ENCODE results near the gene TSHZ1.

TSHZ1 gene

GRCh38 chr18:75238786-75239185, 28.2 kb downstream of the TSHZ1 start:
- peaks cover 5 to 44% (median 30%) of the 10 kb centered on the region in 11 experiments; a peak in 15 of 22 replicates for H3K36me3 ChIP-seq
- no peak overlapping the region for H3K4me3 ChIP-seq
- no peak for TF ChIP-seq Cebpa-rat (IDR thresholded peaks at IDR 0.05)
- peaks cover 0 to 21% (median under 1%) of the 10 kb centered on the region in 11 experiments; a peak in 7 of 22 replicates for H4K20me1 ChIP-seq
- H3K9ac ChIP-seq, result no peak overlapping the region
- no peak overlapping the region for H3K4me2 ChIP-seq
- peaks cover 0 to 6% (median 2%) of the 10 kb centered on the region in 10 experiments; a peak in 4 of 20 replicates for H3K4me1 ChIP-seq
- H3K27me3 ChIP-seq, result no peaks in the 10 kb centered on the region
- H3K27ac ChIP-seq, result no peak overlapping the region
- H3K9me3 ChIP-seq (replicated peaks in 1 of 11), result peaks cover 6 to 33% (median 18%) of the 10 kb centered on the region in 11 experiments; a peak in 19 of 22 replicates

- H3K27ac ChIP-seq, result no peak overlapping the region
- H4K20me1 ChIP-seq, result peaks cover 0 to 25% (median 0%) of the 10 kb centered on the region in 11 experiments; a peak in 6 of 22 replicates
- no peak overlapping the region for H3K9ac ChIP-seq
- H3K4me3 ChIP-seq, result no peak overlapping the region
- no peak for TF ChIP-seq Cebpa-rat (IDR thresholded peaks at IDR 0.05)
- H3K4me2 ChIP-seq, result no peak overlapping the region
- H3K4me1 ChIP-seq, result peaks cover 0 to 6% (median 2%) of the 10 kb centered on the region in 10 experiments; a peak in 4 of 20 replicates
- H3K27me3 ChIP-seq, result no peaks in the 10 kb centered on the region
- peaks cover 6 to 33% (median 18%) of the 10 kb centered on the region in 11 experiments; a peak in 19 of 22 replicates for H3K9me3 ChIP-seq (replicated peaks in 1 of 11)
- H3K36me3 ChIP-seq, result peaks cover 4 to 36% (median 24%) of the 10 kb centered on the region in 11 experiments; a peak in 14 of 22 replicates
Observed at GRCh38 chr18:75240433-75240832, 29.8 kb downstream of the TSHZ1 start.

- Histone ChIP-seq H3K4me2 (no peak overlapping the region), H3K9ac (no peak overlapping the region), H4K20me1 (peaks cover 0 to 24% (median 0%) of the 10 kb centered on the region in 11 experiments; a peak in 5 of 22 replicates), H3K4me1 (peaks cover under 1 to 5% (median 3%) of the 10 kb centered on the region in 10 experiments; a peak in 17 of 20 replicates), H3K27me3 (no peaks in the 10 kb centered on the region), H3K27ac (no peak overlapping the region), H3K36me3 (peaks cover 0 to 29% (median 18%) of the 10 kb centered on the region in 11 experiments; a peak in 12 of 22 replicates), H3K4me3 (no peak overlapping the region), H3K9me3 (replicated peaks in 1 of 11) (peaks cover 6 to 33% (median 18%) of the 10 kb centered on the region in 11 experiments; a peak in 19 of 22 replicates)
- TF ChIP-seq Cebpa-rat (IDR thresholded peaks at IDR 0.05), result no peak
Observed at GRCh38 chr18:75241705-75242104, 31.1 kb downstream of the TSHZ1 start.

- Histone ChIP-seq H3K4me2 (no peak overlapping the region), H3K27me3 (no peaks in the 10 kb centered on the region), H4K20me1 (peaks cover 0 to 29% (median 0%) of the 10 kb centered on the region in 11 experiments; a peak in 6 of 22 replicates), H3K4me3 (no peak overlapping the region), H3K27ac (no peak overlapping the region), H3K9ac (no peak overlapping the region), H3K4me1 (peaks cover 25 to 32% (median 28%) of the 10 kb centered on the region in 10 experiments), H3K9me3 (replicated peaks in 1 of 11) (peaks cover 6 to 23% (median 15%) of the 10 kb centered on the region in 11 experiments; a peak in 19 of 22 replicates), H3K36me3 (peaks cover 0 to 16% (median 10%) of the 10 kb centered on the region in 11 experiments; a peak in 8 of 22 replicates)
- no peak for TF ChIP-seq Cebpa-rat (IDR thresholded peaks at IDR 0.05)
Observed at GRCh38 chr18:75244351-75245313, 34.0 kb downstream of the TSHZ1 start.

- Histone ChIP-seq H4K20me1 (peaks cover 0 to 43% (median 6%) of the 10 kb centered on the region in 11 experiments; a peak in 11 of 22 replicates), H3K27me3 (no peaks in the 10 kb centered on the region), H3K4me3 (peak overlapping the region; percentile 42 to 64 (median 52)), H3K27ac (peak overlapping the region; percentile 51 to 83 (median 76); a peak in 21 of 22 replicates), H3K4me2 (peak overlapping the region; percentile 74 to 96 (median 88)), H3K4me1 (peaks cover 29 to 42% (median 35%) of the 10 kb centered on the region in 10 experiments), H3K36me3 (no peaks in the 10 kb centered on the region; a peak in 1 of 22 replicates), H3K9me3 (replicated peaks in 1 of 11) (peaks cover 0 to 4% (median 0%) of the 10 kb centered on the region in 11 experiments; a peak in 1 of 22 replicates), H3K9ac (peak overlapping the region; percentile 49 to 76 (median 61); a peak in 21 of 22 replicates)
- TF ChIP-seq Cebpa-rat (IDR thresholded peaks at IDR 0.05), result no peak
Observed at GRCh38 chr18:75246721-75247610, 36.4 kb downstream of the TSHZ1 start.

- Histone ChIP-seq H3K36me3 (no peaks in the 10 kb centered on the region), H4K20me1 (peaks cover 0 to 51% (median 6%) of the 10 kb centered on the region in 11 experiments; a peak in 11 of 22 replicates), H3K4me2 (peak overlapping the region; percentile 74 to 96 (median 88)), H3K27ac (peak overlapping the region; percentile 51 to 83 (median 76); a peak in 21 of 22 replicates), H3K4me3 (peak overlapping the region; percentile 42 to 64 (median 52)), H3K9me3 (replicated peaks in 1 of 11) (no peaks in the 10 kb centered on the region), H3K4me1 (peaks cover 29 to 42% (median 35%) of the 10 kb centered on the region in 10 experiments), H3K9ac (peak overlapping the region; percentile 49 to 76 (median 61); a peak in 21 of 22 replicates), H3K27me3 (no peaks in the 10 kb centered on the region)
- TF ChIP-seq Cebpa-rat (IDR thresholded peaks at IDR 0.05), result no peak
Observed at GRCh38 chr18:75247611-75248421, 37.2 kb downstream of the TSHZ1 start.

GRCh38 chr18:75248426-75249174, 38.0 kb downstream of the TSHZ1 start:
- Histone ChIP-seq H3K27me3 (no peaks in the 10 kb centered on the region), H3K9ac (peak overlapping the region; percentile 49 to 76 (median 61); a peak in 21 of 22 replicates), H4K20me1 (peaks cover 0 to 53% (median 7%) of the 10 kb centered on the region in 11 experiments; a peak in 10 of 22 replicates), H3K27ac (peak overlapping the region; percentile 51 to 83 (median 76); a peak in 21 of 22 replicates), H3K4me1 (peaks cover 32 to 47% (median 39%) of the 10 kb centered on the region in 10 experiments), H3K4me2 (peak overlapping the region; percentile 74 to 96 (median 88)), H3K4me3 (peak overlapping the region; percentile 42 to 64 (median 52); a peak in 16 of 20 replicates), H3K9me3 (replicated peaks in 1 of 11) (no peaks in the 10 kb centered on the region), H3K36me3 (no peaks in the 10 kb centered on the region)
- no peak for TF ChIP-seq Cebpa-rat (IDR thresholded peaks at IDR 0.05)

Measured in BLaER1 treated with 17β-estradiol and CSF1 and Interleukin-3, amounts not matched to agents 10 nM and 100 nM (cell line).